ENCODE data around the gene SLC12A6.
"Not testable (repeated sequence)": the region's sequence is repeated elsewhere in the genome, so short reads cannot be mapped to it uniquely, and the experiment has no call there.

Gene SLC12A6

DNA sequence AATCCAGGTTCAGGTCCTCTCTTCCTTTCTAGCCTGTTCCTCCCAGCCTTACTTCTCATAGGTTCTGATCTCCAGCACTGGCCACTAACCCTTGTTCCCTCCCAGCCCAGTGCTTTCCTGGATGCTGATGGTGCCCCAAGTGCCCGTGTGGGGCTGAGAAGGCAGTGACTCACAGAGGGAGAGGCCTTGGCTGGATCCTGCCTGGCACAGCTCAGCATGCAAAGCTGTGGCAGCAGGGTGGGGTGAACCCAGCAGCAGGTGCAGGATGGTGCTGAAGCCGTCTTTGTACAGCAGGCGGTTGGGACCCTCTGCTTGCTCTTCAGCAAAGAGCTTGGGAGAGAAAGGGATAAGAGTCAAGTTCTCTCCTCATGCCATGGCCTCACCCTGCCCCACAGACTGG lies 21.8 kb upstream of the SLC12A6 start:
- in situ Hi-C loops (cut with HindIII; ENCODE audit: low pct_ligation_motif_present, low pct_unique_long_range_greater_than_20kb, low sequenced_read_pairs): no loop called here
- peak; percentile 17 for DNase-seq

DNA sequence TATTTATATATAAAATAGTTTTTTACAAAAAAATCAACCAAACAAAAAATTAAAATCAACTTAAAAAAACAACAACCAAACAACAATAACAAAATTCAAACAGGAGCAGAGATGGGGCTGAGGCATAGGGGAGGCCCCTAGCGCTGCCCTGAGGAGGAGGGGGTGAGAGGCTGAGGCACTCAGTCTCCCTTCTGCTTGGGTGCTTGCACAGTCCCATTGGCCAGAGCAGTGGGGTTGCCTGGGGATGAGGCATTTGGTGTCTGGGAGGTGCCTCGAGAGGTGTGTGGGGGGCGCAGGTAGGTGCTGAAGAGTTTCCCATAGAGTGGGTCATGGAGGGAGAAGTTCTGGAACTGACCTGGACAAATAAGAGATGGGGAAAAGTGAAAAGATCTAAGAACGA lies 21.4 kb upstream of the SLC12A6 start:
- DNase-seq: no peak
- in situ Hi-C loops (cut with HindIII; ENCODE audit: low pct_ligation_motif_present, low pct_unique_long_range_greater_than_20kb, low sequenced_read_pairs): no loop called here

DNA sequence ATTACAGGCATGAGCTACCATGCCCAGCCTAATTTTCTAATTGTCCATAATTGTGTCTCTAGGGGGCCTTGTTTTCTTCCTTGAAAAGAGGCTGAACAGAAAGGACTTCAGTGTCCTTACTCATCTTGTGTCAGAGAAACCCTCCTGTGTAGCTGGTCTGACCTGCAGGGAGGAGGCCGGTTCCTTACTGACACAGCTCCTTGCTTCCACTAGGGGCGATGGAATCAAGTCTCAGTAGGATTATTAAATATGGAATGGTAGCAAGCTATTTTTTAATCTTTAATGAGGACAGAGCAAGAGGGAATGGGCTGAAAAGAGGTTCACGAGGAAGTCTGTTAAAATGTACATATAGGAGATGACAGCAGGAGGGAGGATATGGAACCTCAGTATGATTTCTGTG lies 20.8 kb upstream of the SLC12A6 start:
- in situ Hi-C loops (cut with HindIII; ENCODE audit: low pct_ligation_motif_present, low pct_unique_long_range_greater_than_20kb, low sequenced_read_pairs): no loop called here
- no peak for DNase-seq

DNA sequence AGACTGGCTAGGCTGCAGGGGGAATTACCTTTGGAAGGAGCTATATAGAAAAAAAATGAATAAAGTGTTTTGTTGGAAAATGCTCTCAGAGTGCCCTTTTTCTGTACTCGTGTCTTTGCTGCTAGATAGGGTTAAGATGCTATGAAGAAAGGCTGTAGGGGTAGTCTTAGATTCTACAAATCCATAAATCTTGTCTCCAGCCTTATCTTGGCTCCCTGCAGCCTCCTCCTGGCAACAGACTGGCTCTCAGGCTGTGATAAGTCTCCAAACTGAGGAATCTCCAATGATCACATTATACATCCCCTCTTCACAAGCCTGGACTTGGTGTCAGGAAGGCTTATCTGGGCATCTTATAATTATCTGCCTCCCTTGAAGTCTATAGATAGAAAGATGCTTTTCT lies 20.1 kb upstream of the SLC12A6 start:
- in situ Hi-C loops (cut with HindIII; ENCODE audit: low pct_ligation_motif_present, low pct_unique_long_range_greater_than_20kb, low sequenced_read_pairs): no loop called here
- no peak for DNase-seq

DNA sequence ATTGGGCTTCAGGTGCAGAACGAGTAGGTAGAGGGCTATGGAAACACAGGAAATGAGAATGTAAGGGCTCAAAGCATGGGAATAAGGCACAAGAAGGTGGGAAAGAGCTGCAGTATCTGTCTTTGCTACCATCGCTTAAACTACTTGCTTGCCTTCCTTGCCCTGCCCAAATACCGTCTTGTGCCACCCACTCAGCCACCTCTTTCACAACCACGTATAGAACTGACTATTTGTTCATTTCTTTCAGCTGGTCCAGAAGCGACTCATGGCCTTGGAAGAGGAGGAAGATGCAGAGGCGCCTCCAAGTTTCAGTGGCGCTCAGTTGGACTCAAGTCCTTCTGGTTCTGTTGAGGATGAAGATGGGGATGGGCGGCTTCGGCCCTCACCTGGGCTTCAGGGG lies 17.7 kb upstream of the SLC12A6 start:
- no peak for DNase-seq
- in situ Hi-C loops (cut with HindIII; ENCODE audit: low pct_ligation_motif_present, low pct_unique_long_range_greater_than_20kb, low sequenced_read_pairs): no loop called here

DNA sequence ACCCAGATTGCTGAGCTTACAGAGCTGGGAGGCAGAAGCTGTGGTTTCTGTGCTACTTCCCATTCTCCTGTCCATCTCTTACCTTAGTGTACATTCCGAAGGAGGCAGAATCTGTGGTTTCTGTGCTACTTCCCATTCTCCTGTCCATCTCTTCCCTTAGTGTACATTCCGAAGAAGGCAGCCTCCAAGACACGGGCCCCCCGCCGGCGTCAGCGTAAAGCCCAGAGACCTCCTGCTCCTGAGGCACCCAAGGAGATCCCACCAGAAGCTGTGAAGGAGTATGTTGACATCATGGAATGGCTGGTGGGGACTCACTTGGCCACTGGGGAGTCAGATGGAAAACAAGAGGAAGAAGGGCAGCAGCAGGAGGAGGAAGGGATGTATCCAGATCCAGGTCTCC lies 16.7 kb upstream of the SLC12A6 start:
- no peak for DNase-seq
- in situ Hi-C loops (cut with HindIII; ENCODE audit: low pct_ligation_motif_present, low pct_unique_long_range_greater_than_20kb, low sequenced_read_pairs): no loop called here

DNA sequence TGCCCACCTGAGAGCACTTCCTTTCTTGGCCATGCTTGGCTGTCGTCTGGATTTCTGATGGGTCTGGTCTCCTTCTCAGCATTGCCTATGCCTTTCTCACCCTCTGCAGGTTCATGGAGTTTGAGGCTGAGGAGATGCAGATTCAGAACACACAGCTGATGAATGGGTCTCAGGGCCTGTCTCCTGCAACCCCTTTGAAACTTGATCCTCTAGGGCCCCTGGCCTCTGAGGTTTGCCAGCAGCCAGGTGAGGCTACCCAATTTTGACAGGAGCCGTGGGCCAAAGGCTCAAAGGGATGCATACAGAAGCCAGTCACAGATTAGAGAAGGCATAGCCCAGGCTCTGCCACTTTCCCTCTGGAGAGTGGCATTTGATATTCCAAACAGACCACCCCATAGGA lies 16.0 kb upstream of the SLC12A6 start:
- DNase-seq: no peak
- in situ Hi-C loops (cut with HindIII; ENCODE audit: low pct_ligation_motif_present, low pct_unique_long_range_greater_than_20kb, low sequenced_read_pairs): no loop called here

DNA sequence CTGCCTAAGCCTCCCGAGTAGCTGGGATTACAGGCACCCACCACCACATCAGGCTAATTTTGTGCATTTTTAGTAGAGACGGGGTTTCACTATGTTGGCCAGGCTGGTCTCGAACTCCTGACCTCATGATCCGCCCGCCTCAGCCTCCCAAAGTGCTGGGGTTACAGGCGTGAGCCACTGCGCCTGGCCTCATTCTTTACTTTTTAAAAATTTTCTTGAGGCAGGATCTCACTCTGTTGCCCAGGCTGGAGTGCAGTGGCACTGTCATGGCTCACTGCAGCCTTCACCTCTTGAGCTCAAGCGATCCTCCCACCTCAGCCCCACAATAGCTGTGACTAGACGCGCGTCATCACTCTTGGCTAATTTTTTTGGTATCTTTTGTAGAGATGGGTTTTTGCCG lies 15.4 kb upstream of the SLC12A6 start:
- in situ Hi-C loops (cut with HindIII; ENCODE audit: low pct_ligation_motif_present, low pct_unique_long_range_greater_than_20kb, low sequenced_read_pairs); DNase-seq: not testable (repeated sequence)

DNA sequence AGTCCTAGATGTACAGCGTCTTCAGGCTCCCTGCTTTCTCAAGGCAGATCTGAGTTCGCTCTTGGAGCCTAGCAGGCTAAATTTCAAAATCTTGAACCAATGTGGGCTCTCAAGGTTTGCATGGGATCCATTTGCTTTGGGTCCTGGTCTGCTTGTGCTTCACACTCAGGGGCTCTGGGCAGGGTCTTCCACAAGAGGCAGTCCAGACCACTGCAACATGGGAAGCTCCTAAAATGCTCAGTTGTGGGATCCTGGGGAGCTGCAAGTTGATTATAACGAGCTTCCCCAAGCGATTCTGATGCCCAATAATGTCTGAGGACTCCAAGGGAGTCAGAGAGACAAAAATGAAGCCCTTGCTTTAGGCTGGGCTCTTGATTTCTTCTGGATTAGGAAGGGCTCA lies 12.2 kb upstream of the SLC12A6 start:
- DNase-seq: no peak
- in situ Hi-C loops (cut with HindIII; ENCODE audit: low pct_ligation_motif_present, low pct_unique_long_range_greater_than_20kb, low sequenced_read_pairs): no loop called here

DNA sequence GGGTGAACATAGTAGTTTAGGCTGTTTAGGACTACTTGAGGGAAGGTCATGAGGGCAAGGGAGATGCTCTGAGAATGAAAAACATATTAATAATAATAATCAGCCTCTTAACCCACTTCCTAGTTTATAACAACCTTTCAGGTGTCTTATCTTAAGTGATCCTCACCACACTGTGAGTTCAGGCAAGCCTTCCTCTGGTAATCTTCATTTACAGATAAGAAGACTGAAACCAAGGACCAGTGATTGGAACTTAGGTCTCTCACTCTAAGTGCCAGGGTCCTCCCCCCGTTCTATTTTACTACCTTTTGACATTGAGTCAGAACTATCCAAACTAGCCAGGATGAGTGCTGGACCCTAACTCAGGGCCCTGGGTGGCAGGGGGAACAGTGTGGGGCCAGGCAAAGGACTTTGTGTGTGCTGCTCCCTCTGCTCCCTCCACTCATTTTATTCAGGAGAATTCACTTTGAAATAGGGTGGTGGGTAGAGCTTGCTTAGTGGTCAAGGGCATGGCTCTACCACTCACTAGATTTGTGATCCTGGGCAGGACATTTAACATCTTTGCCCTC lies 11.2 kb upstream of the SLC12A6 start:
- in situ Hi-C loops (cut with HindIII; ENCODE audit: low pct_ligation_motif_present, low pct_unique_long_range_greater_than_20kb, low sequenced_read_pairs): no loop called here
- DNase-seq: no peak

DNA sequence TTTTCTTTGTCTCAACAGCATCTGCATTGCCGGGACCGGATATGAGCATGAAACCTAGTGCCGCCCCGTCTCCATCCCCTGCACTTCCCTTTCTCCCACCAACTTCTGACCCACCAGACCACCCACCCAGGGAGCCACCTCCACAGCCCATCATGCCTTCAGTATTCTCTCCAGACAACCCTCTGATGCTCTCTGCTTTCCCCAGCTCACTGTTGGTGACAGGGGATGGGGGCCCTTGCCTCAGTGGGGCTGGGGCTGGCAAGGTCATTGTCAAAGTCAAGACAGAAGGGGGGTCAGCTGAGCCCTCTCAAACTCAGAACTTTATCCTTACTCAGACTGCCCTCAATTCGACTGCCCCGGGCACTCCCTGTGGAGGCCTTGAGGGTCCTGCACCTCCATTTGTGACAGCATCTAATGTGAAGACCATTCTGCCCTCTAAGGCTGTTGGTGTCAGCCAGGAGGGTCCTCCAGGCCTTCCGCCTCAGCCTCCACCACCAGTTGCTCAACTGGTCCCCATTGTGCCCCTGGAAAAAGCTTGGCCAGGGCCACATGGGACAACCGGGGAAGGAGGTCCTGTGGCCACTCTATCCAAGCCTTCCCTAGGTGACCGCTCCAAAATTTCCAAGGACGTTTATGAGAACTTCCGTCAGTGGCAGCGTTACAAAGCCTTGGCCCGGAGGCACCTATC lies 10.5 kb upstream of the SLC12A6 start:
- in situ Hi-C loops (cut with HindIII; ENCODE audit: low pct_ligation_motif_present, low pct_unique_long_range_greater_than_20kb, low sequenced_read_pairs): no loop called here

DNA sequence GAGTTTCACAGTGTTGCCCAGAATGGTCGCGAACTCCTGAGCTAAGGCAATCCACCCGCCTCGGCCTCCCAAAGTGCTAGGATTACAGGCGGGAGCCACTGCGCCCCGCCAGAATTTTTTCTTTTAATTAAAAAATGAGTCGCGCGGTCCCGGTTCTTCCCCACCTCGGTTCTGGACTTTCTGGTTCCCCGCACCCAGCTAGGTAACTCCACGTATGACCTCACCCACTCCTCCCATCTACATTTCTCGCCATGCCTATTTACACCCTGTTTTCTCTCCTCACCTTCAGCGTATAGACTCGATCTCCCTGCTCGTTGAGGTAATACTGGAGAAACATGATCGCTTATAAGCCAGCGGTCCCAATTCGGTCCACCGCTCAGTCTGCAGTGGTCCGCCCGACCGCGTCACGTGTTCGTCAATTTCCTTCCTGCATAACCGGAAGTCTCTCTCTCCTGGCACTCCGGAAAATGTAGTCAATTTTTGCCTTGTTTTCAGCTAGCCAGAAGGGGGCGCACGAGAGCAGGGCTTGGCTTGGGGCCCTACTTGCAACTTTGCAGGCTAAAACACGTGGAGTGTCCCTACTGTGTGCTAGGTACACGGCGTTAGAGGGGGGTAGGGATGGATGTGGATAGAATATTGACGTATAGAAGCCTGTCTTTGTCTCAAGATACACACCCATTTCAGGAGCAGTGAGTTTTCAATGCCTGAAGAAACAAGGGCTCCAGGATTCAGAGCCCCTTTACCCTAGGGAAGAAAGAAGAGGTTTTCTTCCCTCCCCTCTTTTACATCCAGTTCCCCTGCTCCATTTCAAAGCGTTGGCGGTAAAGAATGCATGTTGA lies 5.4 kb upstream of the SLC12A6 start, which contains the start of the genes NOP10 and NUTM1:
TSS of gene NOP10 (minus strand) at position 400 of the 839 bp plus-strand sequence. CDS start at position 337, 63 bp downstream.
TSS of gene NUTM1 (plus strand) at position 579 of the 839 bp plus-strand sequence. CDS start 382 bp downstream, outside the sequence.
- in situ Hi-C loops (cut with HindIII; ENCODE audit: low pct_ligation_motif_present, low pct_unique_long_range_greater_than_20kb, low sequenced_read_pairs): no loop called here
- peak; percentile 89 for DNase-seq

More for the DNA sequence above, 10.5 kb upstream of the SLC12A6 start:
- DNase-seq: no peak

DNA sequence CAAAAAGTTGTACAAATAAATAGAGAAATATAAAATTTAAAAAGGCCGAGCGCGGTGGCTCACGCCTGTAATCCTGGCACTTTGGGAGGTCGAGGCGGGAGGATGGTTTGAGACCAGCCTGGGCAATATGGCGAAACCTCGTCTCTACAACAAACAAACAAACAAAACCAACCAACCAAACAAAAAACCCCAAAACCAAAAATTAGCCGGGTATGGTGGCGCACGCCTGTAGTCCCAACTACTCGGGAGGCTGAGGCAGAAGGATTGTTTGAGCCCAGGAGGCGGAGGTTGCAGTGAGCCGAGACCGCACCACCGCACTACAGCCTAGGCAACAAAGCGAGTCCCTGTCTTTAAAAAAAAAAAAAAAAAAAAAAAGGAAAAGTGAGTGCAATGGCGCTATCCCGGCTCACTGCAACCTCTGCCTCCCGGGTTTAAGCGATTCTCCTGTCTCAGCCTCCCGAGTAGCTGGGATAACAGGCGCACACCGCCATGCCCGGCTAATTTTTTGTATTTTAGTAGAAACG lies 4.7 kb upstream of the SLC12A6 start:
- peak; percentile 18 for DNase-seq
- in situ Hi-C loops (cut with HindIII; ENCODE audit: low pct_ligation_motif_present, low pct_unique_long_range_greater_than_20kb, low sequenced_read_pairs): not testable (repeated sequence)

DNA sequence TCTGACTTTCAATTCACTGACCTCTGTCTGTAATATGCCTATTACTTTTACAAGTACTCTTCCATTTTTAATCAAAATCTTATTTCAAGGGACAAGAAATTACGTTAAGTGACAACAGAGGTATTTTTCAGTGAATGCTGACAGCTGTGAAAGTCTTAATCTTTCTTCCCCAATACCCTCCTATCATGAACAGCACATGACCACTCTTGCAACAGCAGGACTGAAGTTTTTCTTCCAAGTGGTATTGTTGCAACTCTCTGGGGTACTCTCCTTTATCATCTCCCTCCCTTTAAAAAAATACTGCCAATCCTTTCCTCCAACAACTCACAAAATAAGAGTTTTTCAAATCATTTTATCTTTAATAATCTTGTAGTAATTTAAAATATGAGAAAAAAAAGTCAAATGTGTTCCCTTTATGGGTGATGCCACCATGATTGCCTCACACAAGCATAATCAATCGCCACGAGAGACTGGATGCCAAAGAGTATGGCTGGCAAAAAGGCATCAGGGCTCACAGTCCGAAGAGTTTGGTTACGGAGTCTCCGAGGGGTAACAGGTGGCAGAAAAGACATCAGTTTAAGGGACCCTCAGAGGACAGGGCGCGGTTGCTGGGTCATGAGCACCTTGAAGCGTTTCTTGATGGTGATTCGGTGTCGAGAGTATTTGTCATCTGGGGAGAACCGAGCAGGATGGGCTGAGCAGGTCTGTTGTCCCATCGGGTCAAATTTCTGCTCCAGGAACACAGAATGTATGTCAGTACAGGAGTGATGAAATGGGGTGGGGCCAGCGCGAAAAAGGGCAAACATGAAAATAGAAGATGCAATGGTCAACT lies 4.0 kb upstream of the SLC12A6 start:
- DNase-seq: no peak
- in situ Hi-C loops (cut with HindIII; ENCODE audit: low pct_ligation_motif_present, low pct_unique_long_range_greater_than_20kb, low sequenced_read_pairs): no loop called here

DNA sequence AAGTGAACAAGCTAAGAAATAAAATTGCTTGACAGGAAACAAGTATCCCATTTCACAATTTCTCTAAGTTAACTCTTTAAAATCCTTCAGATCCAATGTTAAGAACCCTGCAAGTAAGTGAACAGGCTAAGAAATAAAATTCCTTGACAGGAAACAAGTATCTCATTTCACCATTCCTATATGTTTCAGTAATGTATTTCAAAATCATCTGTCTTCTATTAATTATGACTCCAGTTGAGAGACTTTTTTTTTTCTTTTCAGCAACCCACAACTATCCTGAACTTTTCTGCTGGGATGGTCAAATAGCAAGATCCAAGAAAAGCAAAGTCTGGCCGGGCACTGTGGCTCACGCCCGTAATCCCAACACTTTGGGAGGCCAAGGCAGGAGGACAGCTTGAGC lies 2.4 kb upstream of the SLC12A6 start:
- in situ Hi-C loops (cut with HindIII; ENCODE audit: low pct_ligation_motif_present, low pct_unique_long_range_greater_than_20kb, low sequenced_read_pairs): no loop called here
- no peak for DNase-seq

DNA sequence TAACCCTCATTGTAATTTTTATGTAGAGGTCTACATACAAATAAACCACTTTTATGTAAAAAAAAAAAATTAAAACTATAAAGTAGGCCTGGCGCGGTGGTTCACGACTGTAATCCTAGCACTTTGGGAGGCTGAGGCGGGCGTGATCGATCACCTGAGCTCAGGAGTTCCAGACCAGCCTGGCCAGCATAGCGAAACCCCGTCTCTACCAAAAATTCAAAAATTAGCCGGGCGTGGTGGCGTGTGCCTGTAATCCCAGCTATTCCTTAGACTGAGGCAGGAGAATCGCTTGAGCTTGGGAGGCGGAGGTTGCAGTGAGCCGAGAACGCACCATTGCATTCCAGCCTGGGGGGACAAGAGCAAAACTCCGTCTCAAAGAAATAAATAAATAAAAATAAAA lies 766 bp upstream of the SLC12A6 start:
- no peak for DNase-seq
- in situ Hi-C loops (cut with HindIII; ENCODE audit: low pct_ligation_motif_present, low pct_unique_long_range_greater_than_20kb, low sequenced_read_pairs): no loop called here

DNA sequence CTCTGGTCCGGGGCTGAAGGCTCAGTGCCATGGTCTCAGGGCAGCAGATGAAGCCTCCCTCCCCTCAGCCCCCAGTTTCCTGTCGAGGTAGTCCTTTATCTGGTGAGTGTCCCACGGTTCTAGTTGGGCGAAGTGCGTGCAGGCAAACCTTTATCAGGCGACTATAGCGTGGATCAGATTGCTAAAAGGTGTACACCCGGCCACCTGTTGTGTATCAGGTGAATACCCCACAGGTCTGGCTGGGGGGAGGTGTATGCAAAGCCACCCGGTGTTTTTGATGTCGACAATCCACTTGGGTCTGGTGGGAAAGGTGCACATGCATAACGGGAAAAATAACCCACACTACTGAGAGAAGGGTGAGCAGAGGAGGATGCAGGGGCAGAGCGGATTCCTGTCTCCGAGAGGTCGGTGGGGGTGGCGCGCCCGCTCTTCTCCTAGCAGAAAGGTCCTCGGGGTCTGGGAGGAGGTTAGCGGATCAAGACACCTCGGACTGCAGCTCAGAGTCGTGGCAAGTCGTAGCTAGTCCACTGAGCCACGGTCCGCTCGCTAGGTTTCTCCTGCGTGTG lies 507 bp downstream of the SLC12A6 start:
- in situ Hi-C loops (cut with HindIII; ENCODE audit: low pct_ligation_motif_present, low pct_unique_long_range_greater_than_20kb, low sequenced_read_pairs): no loop called here
- no peak for DNase-seq

Data from ACHN (cell line).